SU-DHL-6 (cell line): ENCODE measurements around the gene GNAT2.

Experiments
- H2AFZ ChIP-seq: fragments of 200-600 bp; sonication (generic); 2 replicates; pipeline ENCODE4 v1.6.1; 2014; ENCODE audit warnings: low read depth, mild to moderate bottlenecking, moderate library complexity, mixed read lengths, antibody characterized with exemption, low read length; ENCODE audit not compliant: severe bottlenecking
- H3F3A ChIP-seq: fragments of 200-600 bp; shearing (Covaris generic); 2 replicates; pipeline ENCODE4 v1.6.0; 2016; ENCODE audit warnings: antibody characterized with exemption, mild to moderate bottlenecking; ENCODE audit not compliant: insufficient read depth
- H3K27ac ChIP-seq: fragments of 200-600 bp; sonication (generic); 2 replicates; pipeline ENCODE4 v1.5.1; 2016; ENCODE audit warnings: low read depth, mild to moderate bottlenecking, low read length, moderate library complexity, mixed read lengths
- H3K27me3 ChIP-seq: fragments of 200-600 bp; sonication (generic), shearing (Covaris generic); 2 replicates; pipeline ENCODE4 v1.6.0; 2014; ENCODE audit warnings: mild to moderate bottlenecking, low read length
- H3K36me3 ChIP-seq: fragments of 200-600 bp; sonication (generic); 2 replicates; pipeline ENCODE4 v1.6.1; 2014; ENCODE audit warnings: mild to moderate bottlenecking, low read length, mixed read lengths
- H3K4me2 ChIP-seq: fragments of 300-600, 200-600 bp; shearing (Covaris generic), sonication (generic); 2 replicates; pipeline ENCODE4 v1.6.0; 2014; ENCODE audit warnings: low read length, low read depth, mild to moderate bottlenecking; ENCODE audit not compliant: poor library complexity, severe bottlenecking
- H3K4me3 ChIP-seq: fragments of 200-600 bp; sonication (generic); 2 replicates; pipeline ENCODE4 v1.5.1; 2014; ENCODE audit warnings: antibody characterized with exemption, low read length, mild to moderate bottlenecking, mixed read lengths; ENCODE audit not compliant: insufficient read depth, poor library complexity, severe bottlenecking
- H3K79me2 ChIP-seq: fragments of 200-600 bp; sonication (generic); 2 replicates; pipeline ENCODE4 v1.6.1; 2014; ENCODE audit warnings: mild to moderate bottlenecking, low read length, moderate library complexity; ENCODE audit not compliant: insufficient read depth
- H3K9ac ChIP-seq: fragments of 200-600 bp; sonication (generic); 2 replicates; pipeline ENCODE4 v1.7.0; 2014; ENCODE audit warnings: mild to moderate bottlenecking, low read length
- H3K9me2 ChIP-seq: fragments of 200-600 bp; sonication (generic); replicated peaks from 2 replicates; pipeline ENCODE4 v1.6.1; 2014; ENCODE audit warnings: low read length; ENCODE audit not compliant: insufficient read depth
- H3K9me3 ChIP-seq: fragments of 200-600 bp; sonication (generic); 2 replicates; pipeline ENCODE4 v1.6.1; 2014; ENCODE audit warnings: low read length, mixed read lengths; ENCODE audit not compliant: insufficient read depth
- H4K20me1 ChIP-seq: fragments of 200-600 bp; sonication (generic); 2 replicates; pipeline ENCODE4 v1.6.1; 2014; ENCODE audit warnings: low read depth, mild to moderate bottlenecking, antibody characterized with exemption, low read length, moderate library complexity, mixed read lengths
- EZH2phosphoT487 ChIP-seq: fragments of 200-600 bp; sonication (generic), shearing (Covaris generic); conservative IDR thresholded peaks from 2 replicates; pipeline ENCODE4 v1.6.1; 2018; ENCODE audit warnings: mild to moderate bottlenecking, antibody characterized with exemption, low read length, moderate library complexity, mixed read lengths
- TF ChIP-seq, protein P1 (sequence below): fragments of 200-600 bp; sonication (generic); IDR thresholded peaks from one replicate; pipeline ENCODE4 v1.5.1; 2017; ENCODE audit warnings: antibody characterized with exemption, mild to moderate bottlenecking, low read length, moderate library complexity; ENCODE audit not compliant: insufficient read depth, poor library complexity, severe bottlenecking

GNAT2 gene

DNA sequence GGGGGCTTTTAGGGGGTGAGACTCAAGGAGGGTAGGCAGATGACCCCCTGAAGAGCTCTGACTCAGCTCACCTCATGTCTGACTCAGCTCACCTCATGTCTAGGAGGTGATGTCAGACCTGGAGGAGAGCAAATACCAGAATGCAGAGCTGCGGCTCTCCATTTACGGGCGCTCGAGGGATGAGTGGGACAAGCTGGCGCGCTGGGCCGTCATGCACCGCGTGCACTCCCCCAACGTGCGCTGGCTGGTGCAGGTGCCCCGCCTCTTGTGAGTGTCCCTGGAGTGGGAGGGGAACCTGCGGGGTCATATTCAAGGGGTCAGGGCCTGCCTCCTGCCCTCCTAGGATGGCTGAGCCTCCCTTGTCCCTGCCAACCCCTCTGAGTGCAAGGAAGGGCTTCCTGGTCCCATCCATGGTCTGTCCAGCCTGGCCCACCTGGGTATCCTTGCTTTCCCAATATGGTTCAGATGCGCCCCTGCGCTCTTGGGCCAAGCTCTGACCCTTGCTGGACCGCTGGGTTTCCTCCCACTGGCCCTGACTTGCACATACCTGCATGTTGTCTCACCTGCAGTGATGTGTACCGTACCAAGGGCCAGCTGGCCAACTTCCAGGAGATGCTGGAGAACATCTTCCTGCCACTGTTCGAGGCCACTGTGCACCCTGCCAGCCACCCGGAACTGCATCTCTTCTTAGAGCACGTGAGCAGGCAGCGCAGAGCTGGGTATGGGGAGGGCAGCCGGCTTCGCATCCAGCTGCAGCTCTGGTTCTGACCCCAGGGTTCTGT lies 9.3 kb upstream of the GNAT2 start:
- Histone ChIP-seq H4K20me1 (no peaks in the 10 kb centered on the region), H3K9ac (no peak overlapping the region), H3K79me2 (0 out of 2 replicates have a peak, but pooled peaks cover 2% of the 10 kb centered on the region), H2AFZ (no peak overlapping the region), H3K9me3 (no peaks in the 10 kb centered on the region), H3K27me3 (no peaks in the 10 kb centered on the region), H3K4me2 (no peak overlapping the region), H3F3A (no peaks in the 10 kb centered on the region), H3K4me3 (no peak overlapping the region), H3K27ac (no peak overlapping the region), H3K9me2 (no peaks in the 10 kb centered on the region), H3K36me3 (no peaks in the 10 kb centered on the region)
- TF ChIP-seq, protein P1, sequence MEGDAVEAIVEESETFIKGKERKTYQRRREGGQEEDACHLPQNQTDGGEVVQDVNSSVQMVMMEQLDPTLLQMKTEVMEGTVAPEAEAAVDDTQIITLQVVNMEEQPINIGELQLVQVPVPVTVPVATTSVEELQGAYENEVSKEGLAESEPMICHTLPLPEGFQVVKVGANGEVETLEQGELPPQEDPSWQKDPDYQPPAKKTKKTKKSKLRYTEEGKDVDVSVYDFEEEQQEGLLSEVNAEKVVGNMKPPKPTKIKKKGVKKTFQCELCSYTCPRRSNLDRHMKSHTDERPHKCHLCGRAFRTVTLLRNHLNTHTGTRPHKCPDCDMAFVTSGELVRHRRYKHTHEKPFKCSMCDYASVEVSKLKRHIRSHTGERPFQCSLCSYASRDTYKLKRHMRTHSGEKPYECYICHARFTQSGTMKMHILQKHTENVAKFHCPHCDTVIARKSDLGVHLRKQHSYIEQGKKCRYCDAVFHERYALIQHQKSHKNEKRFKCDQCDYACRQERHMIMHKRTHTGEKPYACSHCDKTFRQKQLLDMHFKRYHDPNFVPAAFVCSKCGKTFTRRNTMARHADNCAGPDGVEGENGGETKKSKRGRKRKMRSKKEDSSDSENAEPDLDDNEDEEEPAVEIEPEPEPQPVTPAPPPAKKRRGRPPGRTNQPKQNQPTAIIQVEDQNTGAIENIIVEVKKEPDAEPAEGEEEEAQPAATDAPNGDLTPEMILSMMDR, result no peak
- TF ChIP-seq EZH2phosphoT487, result no peak

DNA sequence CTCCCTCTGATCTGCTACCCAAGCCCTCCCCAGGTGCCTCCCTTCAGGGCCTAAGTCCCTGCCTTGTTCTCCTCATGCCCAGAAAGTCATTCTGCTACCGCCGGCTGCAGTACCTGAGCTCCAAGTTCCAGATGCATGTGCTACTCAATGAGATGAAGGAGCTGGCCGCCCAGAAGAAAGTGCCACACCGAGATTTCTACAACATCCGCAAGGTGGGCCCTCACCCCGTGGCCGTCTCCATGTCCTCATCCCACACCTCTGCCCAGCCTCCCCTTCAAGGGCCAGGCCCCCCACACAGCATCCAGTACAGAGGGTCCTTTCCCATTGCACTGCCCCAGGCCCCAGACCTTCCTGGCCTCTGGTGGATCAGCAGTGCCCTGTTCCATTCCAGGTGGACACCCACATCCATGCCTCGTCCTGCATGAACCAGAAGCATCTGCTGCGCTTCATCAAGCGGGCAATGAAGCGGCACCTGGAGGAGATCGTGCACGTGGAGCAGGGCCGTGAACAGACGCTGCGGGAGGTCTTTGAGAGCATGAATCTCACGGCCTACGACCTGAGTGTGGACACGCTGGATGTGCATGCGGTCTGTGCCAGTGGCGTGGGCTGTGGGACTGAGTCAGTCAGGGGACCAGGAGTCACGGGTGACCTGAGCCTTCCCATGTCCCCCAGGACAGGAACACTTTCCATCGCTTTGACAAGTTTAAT lies 8.4 kb upstream of the GNAT2 start:
- Histone ChIP-seq H3K9me2 (no peaks in the 10 kb centered on the region), H2AFZ (no peak overlapping the region), H4K20me1 (no peaks in the 10 kb centered on the region), H3K4me3 (no peak overlapping the region), H3K79me2 (peaks cover 11% of the 10 kb centered on the region; the same call in 1 of the 2 replicates), H3K9ac (no peak overlapping the region), H3K27ac (no peak overlapping the region), H3K9me3 (no peaks in the 10 kb centered on the region), H3F3A (no peaks in the 10 kb centered on the region), H3K27me3 (no peaks in the 10 kb centered on the region), H3K4me2 (no peak overlapping the region), H3K36me3 (no peaks in the 10 kb centered on the region)
- TF ChIP-seq EZH2phosphoT487, result no peak
- TF ChIP-seq, protein P1, result no peak

DNA sequence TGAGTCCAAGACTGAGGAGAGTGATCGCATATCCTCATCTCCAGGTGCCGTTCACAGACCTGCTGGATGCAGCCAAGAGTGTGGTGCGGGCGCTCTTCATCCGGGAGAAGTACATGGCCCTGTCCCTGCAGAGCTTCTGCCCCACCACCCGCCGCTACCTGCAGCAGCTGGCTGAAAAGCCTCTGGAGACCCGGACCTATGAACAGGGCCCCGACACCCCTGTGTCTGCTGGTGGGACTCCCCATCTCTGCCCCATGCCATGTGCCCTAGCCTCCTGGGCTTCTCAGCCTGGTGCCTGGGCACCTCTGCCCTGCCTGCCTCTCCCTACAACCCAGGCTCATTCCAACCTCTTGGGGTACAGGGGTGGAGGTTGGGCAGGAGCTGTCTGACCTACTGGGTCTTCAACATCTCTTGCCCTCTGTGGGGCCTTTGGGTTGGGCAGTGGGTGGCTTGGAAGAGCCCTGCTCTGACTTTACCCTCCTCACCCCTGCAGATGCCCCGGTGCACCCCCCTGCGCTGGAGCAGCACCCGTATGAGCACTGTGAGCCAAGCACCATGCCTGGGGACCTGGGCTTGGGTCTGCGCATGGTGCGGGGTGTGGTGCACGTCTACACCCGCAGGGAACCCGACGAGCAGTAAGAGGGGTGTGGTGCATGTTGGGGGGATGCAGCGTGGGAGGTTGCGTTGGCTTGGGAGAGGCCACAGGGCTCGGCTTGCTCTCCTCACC lies 7.4 kb upstream of the GNAT2 start:
- Histone ChIP-seq H4K20me1 (no peaks in the 10 kb centered on the region), H3K4me2 (no peak overlapping the region), H3K9me2 (no peaks in the 10 kb centered on the region), H3K36me3 (no peaks in the 10 kb centered on the region), H2AFZ (no peak overlapping the region), H3K79me2 (peaks cover 15% of the 10 kb centered on the region; the same call in 1 of the 2 replicates), H3K9me3 (no peaks in the 10 kb centered on the region), H3K27me3 (no peaks in the 10 kb centered on the region), H3K9ac (no peak overlapping the region), H3K4me3 (no peak overlapping the region), H3F3A (no peaks in the 10 kb centered on the region), H3K27ac (no peak overlapping the region)
- TF ChIP-seq EZH2phosphoT487, result no peak
- TF ChIP-seq, protein P1, result no peak
